ENCODE measurements around the gene UBALD1. TPM values are rescaled to one million over a fixed set of nuclear protein-coding genes. Genes with fewer than 3 reads are reported as not detected.

Gene UBALD1
- total RNA-seq, 1 experiment from 2014 or later = 58.4 TPM

DNA sequence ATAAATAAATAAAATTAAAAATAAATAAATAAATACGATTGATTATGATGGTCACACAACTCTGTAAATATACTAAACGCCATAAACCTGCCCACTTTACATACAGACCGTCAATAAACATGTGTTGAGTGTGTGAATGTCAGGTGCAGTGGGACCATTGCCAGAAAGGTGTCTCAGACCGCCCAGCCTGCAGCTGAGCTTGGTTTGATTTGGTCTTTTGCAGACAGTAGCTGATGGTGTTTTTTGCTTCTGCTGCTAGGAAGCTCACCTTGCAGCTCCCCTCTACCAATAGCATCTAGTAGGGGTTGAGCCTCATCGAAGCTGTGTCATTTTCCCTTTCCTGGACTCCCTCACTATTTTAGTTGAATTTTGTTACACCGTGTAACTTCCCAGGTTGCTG is 23.5 kb downstream of the UBALD1 start:
- Histone ChIP-seq H3K36me3 (ENCODE audit: low read depth) (no peaks in the 10 kb centered on the region), H3K4me3 (no peak overlapping the region), H3K27ac (no peak overlapping the region), H3K9me2 (ENCODE audit: insufficient read depth) (no peaks in the 10 kb centered on the region), H3K4me2 (no peak overlapping the region), H3K27me3 (ENCODE audit: insufficient read depth, low read depth) (peaks cover 44% of the 10 kb centered on the region), H3K9me3 (ENCODE audit: insufficient read depth, low read depth) (peaks cover 9% of the 10 kb centered on the region; the same call in 1 of the 2 replicates), H3K79me2 (ENCODE audit: low read depth) (no peaks in the 10 kb centered on the region), H3F3A (ENCODE audit: insufficient read depth, low read depth) (no peaks in the 10 kb centered on the region), H4K20me1 (ENCODE audit: insufficient read depth) (no peaks in the 10 kb centered on the region), H2AFZ (no peak overlapping the region), H3K4me1 (replicated peaks; ENCODE audit: insufficient read depth) (no peaks in the 10 kb centered on the region)
- ChIA-PET POLR2A (ENCODE audit: unreplicated experiment) (interaction anchor here (0.7 kb wide), 1 partner anchor 286 kb away, joined by 3 read pairs; no protein-coding TSS in a partner anchor), CTCF (no interaction called here)
- no TSS peak for BruUV-seq (replicated peaks)
- intact Hi-C loops (cut with micrococcal nuclease; ENCODE audit: unreplicated experiment) = no loop called here
- TF ChIP-seq EZH2 (IDR thresholded peaks at IDR 0.05; ENCODE audit: low read depth) = no peak
- TF ChIP-seq, protein P1, sequence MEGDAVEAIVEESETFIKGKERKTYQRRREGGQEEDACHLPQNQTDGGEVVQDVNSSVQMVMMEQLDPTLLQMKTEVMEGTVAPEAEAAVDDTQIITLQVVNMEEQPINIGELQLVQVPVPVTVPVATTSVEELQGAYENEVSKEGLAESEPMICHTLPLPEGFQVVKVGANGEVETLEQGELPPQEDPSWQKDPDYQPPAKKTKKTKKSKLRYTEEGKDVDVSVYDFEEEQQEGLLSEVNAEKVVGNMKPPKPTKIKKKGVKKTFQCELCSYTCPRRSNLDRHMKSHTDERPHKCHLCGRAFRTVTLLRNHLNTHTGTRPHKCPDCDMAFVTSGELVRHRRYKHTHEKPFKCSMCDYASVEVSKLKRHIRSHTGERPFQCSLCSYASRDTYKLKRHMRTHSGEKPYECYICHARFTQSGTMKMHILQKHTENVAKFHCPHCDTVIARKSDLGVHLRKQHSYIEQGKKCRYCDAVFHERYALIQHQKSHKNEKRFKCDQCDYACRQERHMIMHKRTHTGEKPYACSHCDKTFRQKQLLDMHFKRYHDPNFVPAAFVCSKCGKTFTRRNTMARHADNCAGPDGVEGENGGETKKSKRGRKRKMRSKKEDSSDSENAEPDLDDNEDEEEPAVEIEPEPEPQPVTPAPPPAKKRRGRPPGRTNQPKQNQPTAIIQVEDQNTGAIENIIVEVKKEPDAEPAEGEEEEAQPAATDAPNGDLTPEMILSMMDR (conservative IDR thresholded peaks at IDR 0.05) = no peak
- no peak for DNase-seq

DNA sequence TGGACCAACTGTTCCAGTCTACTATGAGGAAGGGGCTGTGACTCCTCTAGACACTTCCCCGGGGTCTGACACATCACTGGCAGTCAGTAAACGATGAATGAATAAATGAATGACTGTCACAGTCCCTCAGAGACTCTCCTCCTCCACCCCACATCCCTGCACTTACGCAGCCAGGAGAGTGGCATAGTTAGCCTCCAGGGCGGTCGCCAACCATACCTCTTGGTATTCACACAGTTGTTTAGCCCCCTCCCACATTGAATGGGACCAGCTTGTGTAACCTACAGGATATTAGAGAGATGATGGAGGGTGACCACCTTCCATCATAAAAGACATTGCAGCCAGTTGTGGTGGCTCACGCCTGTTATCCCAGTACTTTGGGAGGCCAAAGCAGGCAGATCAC is 25.7 kb downstream of the UBALD1 start:
- no peaks in the 10 kb centered on the region; the same call in 1 of the 2 replicates for H3F3A ChIP-seq (ENCODE audit: insufficient read depth, low read depth)
- H4K20me1 ChIP-seq (ENCODE audit: insufficient read depth) = no peaks in the 10 kb centered on the region
- H3K9me2 ChIP-seq (ENCODE audit: insufficient read depth) = no peaks in the 10 kb centered on the region
- no peaks in the 10 kb centered on the region for H3K36me3 ChIP-seq (ENCODE audit: low read depth)
- no peaks in the 10 kb centered on the region for H3K4me1 ChIP-seq (replicated peaks; ENCODE audit: insufficient read depth)
- no TSS peak for BruUV-seq (replicated peaks)
- intact Hi-C loops (cut with micrococcal nuclease; ENCODE audit: unreplicated experiment) = loop anchor here (5.0 kb wide), 1 partner anchor 387 kb away; no protein-coding TSS in a partner anchor
- H3K4me3 ChIP-seq = no peak overlapping the region
- H3K9me3 ChIP-seq (ENCODE audit: insufficient read depth, low read depth) = peaks cover 9% of the 10 kb centered on the region; the same call in 1 of the 2 replicates
- CTCF ChIA-PET = no interaction called here
- no peak overlapping the region for H3K4me2 ChIP-seq
- no peak overlapping the region for H3K27ac ChIP-seq
- no peak for DNase-seq
- TF ChIP-seq EZH2 (IDR thresholded peaks at IDR 0.05; ENCODE audit: low read depth) = no peak
- TF ChIP-seq, protein P1 (conservative IDR thresholded peaks at IDR 0.05) = no peak
- no peaks in the 10 kb centered on the region for H3K79me2 ChIP-seq (ENCODE audit: low read depth)
- no peak overlapping the region for H2AFZ ChIP-seq
- H3K27me3 ChIP-seq (ENCODE audit: insufficient read depth, low read depth) = peaks cover 23% of the 10 kb centered on the region; the same call in 1 of the 2 replicates
- POLR2A ChIA-PET (ENCODE audit: unreplicated experiment) = no interaction called here

DNA sequence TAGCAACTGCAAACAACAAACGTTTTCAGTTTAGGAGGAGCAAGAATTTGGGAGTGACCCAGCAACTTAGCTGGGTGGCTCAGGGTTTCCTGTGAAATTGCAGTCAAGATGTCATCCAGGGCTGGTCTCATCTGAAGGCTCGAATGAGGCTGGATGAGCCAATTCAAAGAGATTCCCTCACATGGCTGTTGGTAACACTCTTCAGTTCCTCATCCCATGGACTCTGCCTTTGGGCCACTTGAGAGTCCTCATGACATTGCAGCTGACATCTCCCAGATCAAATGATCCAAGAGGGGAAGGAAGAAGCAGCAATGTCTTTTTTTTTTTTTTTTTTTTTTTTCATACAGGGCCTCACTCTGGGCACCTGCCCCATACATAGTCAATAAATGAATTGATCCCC is 26.3 kb downstream of the UBALD1 start:
- no peak for DNase-seq
- no peak overlapping the region for H2AFZ ChIP-seq
- ChIA-PET CTCF (no interaction called here), POLR2A (ENCODE audit: unreplicated experiment) (no interaction called here)
- no peaks in the 10 kb centered on the region for H3K79me2 ChIP-seq (ENCODE audit: low read depth)
- peaks cover 18% of the 10 kb centered on the region; the same call in 1 of the 2 replicates for H3K27me3 ChIP-seq (ENCODE audit: insufficient read depth, low read depth)
- H3K4me3 ChIP-seq = no peak overlapping the region
- H3K27ac ChIP-seq = no peak overlapping the region
- H3K4me2 ChIP-seq = no peak overlapping the region
- no peaks in the 10 kb centered on the region for H3K36me3 ChIP-seq (ENCODE audit: low read depth)
- intact Hi-C loops (cut with micrococcal nuclease; ENCODE audit: unreplicated experiment) = loop anchor here (5.0 kb wide), 1 partner anchor 386 kb away; no protein-coding TSS in a partner anchor
- TF ChIP-seq, protein P1 (conservative IDR thresholded peaks at IDR 0.05) = no peak
- no peak for TF ChIP-seq EZH2 (IDR thresholded peaks at IDR 0.05; ENCODE audit: low read depth)
- H3K9me2 ChIP-seq (ENCODE audit: insufficient read depth) = no peaks in the 10 kb centered on the region
- H3K9me3 ChIP-seq (ENCODE audit: insufficient read depth, low read depth) = peaks cover 9% of the 10 kb centered on the region; the same call in 1 of the 2 replicates
- H3F3A ChIP-seq (ENCODE audit: insufficient read depth, low read depth) = no peaks in the 10 kb centered on the region; the same call in 1 of the 2 replicates
- no TSS peak for BruUV-seq (replicated peaks)
- H3K4me1 ChIP-seq (replicated peaks; ENCODE audit: insufficient read depth) = no peaks in the 10 kb centered on the region
- no peaks in the 10 kb centered on the region for H4K20me1 ChIP-seq (ENCODE audit: insufficient read depth)

Data from PC-9 (cell line).